K562 (cell line): ENCODE measurements around the gene TM4SF20. TPM values are rescaled to one million over a fixed set of nuclear protein-coding genes. Genes with fewer than 3 reads are reported as not detected.

Experiments used
- ATAC-seq: fragments of 200-7000 bp; cut with Tn5 transposase; 3 replicates; pipeline ENCODE4 v1.9.1; 2020; ENCODE audit warnings: moderate library complexity
- BruUV-seq: library from RNA; stranded (reverse); fragments of 400-500 nt; replicated peaks from 2 replicates; lab custom pipeline; 2021; lab: Mats Ljungman, UMichigan
- CTCF ChIA-PET: fragments of 300-600 bp; formaldehyde crosslinking; extraction: SDS; loops from one replicate; lab custom pipeline; 2021; ENCODE audit warnings: low intra/inter-chr PET ratio; lab: Yijun Ruan, JAX
- POLR2A ChIA-PET: fragments of 300-600, 350-650 bp; sonication (Branson Sonifier 250); formaldehyde crosslinking; extraction: SDS; loops from one replicate; lab custom pipeline; 2021; ENCODE audit warnings: antibody characterized with exemption, inconsistent platforms; lab: Yijun Ruan, JAX
- DNase-seq, 4 experiments: peaks; one replicate each; pipeline versions ENCODE4 v3.0.0 to v3.0.0-alpha.2; 2011 to 2018; ENCODE audit warnings: low spot score in 3 of 4, mixed read lengths in 3 of 4; ENCODE audit errors: extremely low read depth in 1 of 4
- FAIRE-seq: peaks from 2 replicates; lab custom pipeline; 2011; peaks lifted over from hg19 to GRCh38; lab: Jason Lieb, UNC
- H2AFZ ChIP-seq: 2 replicates; pipeline ENCODE4 v1.6.0; 2011; ENCODE audit warnings: low read depth, low read length, control low read depth, inconsistent platforms
- H3K27ac ChIP-seq: fragments of 200-600 bp; 3 replicates; pipeline ENCODE4 v1.8.0; 2011; ENCODE audit warnings: low read depth, mild to moderate bottlenecking, control low read depth, inconsistent platforms, low read length, moderate library complexity, mixed read lengths; ENCODE audit errors: extremely low read depth
- H3K27me3 ChIP-seq, 2 experiments: fragments of 300-600 bp in 1 of 2; 2 replicates in 1 of 2; 3 replicates in 1 of 2; pipeline versions ENCODE4 v1.6.0 to v1.8.0; 2011; ENCODE audit warnings: inconsistent platforms in 2 of 2, low read length in 2 of 2, mild to moderate bottlenecking in 1 of 2, mixed read lengths in 1 of 2, moderate library complexity in 1 of 2; ENCODE audit not compliant: control insufficient read depth in 2 of 2, insufficient read depth in 2 of 2
- H3K36me3 ChIP-seq: fragments of 300-600 bp; 3 replicates; pipeline ENCODE4 v1.8.0; 2011; ENCODE audit warnings: mild to moderate bottlenecking, low read length, inconsistent platforms; ENCODE audit not compliant: control insufficient read depth, insufficient read depth
- H3K4me1 ChIP-seq, 2 experiments: fragments of 200-600 bp in 1 of 2; replicated peaks in 1 of 2; 2 replicates in 1 of 2; 3 replicates in 1 of 2; pipeline versions ENCODE4 v1.5.1 to v1.8.0; 2011; ENCODE audit warnings: inconsistent platforms in 2 of 2, low read length in 2 of 2, mild to moderate bottlenecking in 1 of 2, mixed read lengths in 1 of 2, moderate library complexity in 1 of 2; ENCODE audit not compliant: control insufficient read depth in 2 of 2, insufficient read depth in 2 of 2
- H3K4me2 ChIP-seq: 2 replicates; pipeline ENCODE4 v1.6.1; 2011; ENCODE audit warnings: low read length, control low read depth, inconsistent platforms, mixed read lengths; ENCODE audit not compliant: insufficient read depth
- H3K4me3 ChIP-seq: fragments of 200-600 bp; sonication (generic), shearing (Covaris generic); 2 replicates; pipeline ENCODE4 v1.5.1; 2016; ENCODE audit warnings: control low read depth, inconsistent platforms
- H3K79me2 ChIP-seq: fragments of 200-600 bp; 3 replicates; pipeline ENCODE4 v1.8.0; 2011; ENCODE audit warnings: low read length, inconsistent platforms; ENCODE audit not compliant: control insufficient read depth, insufficient read depth
- H3K9ac ChIP-seq, 2 experiments: 2 replicates each; pipeline versions ENCODE4 v1.6.0 to v1.6.1; 2011; ENCODE audit warnings: low read depth in 2 of 2, low read length in 2 of 2, control low read depth in 1 of 2, inconsistent platforms in 1 of 2, mild to moderate bottlenecking in 1 of 2, mixed read lengths in 1 of 2; ENCODE audit not compliant: insufficient read depth in 1 of 2
- H3K9me1 ChIP-seq: one replicate; pipeline ENCODE4 v1.6.0; 2011; ENCODE audit warnings: inconsistent platforms, mild to moderate bottlenecking, low read length, moderate library complexity; ENCODE audit not compliant: control insufficient read depth, insufficient read depth
- H3K9me3 ChIP-seq: replicated peaks from 2 replicates; pipeline ENCODE4 v1.5.1; 2011; ENCODE audit warnings: low read depth, low read length, inconsistent platforms; ENCODE audit not compliant: control insufficient read depth, insufficient read depth
- H4K20me1 ChIP-seq: replicated peaks from 2 replicates; pipeline ENCODE4 v1.6.1; 2011; ENCODE audit warnings: low read length, inconsistent platforms, mixed read lengths; ENCODE audit not compliant: control insufficient read depth, insufficient read depth
- CHD4 ChIP-seq: fragments of 200-600 bp; sonication (generic); IDR thresholded peaks from 3 replicates; pipeline ENCODE4 v1.6.1; 2012; ENCODE audit warnings: low read depth, mild to moderate bottlenecking, mixed read lengths, low read length, inconsistent platforms; ENCODE audit not compliant: insufficient read depth, insufficient replicate concordance, poor library complexity, severe bottlenecking
- CUX1 ChIP-seq: fragments of 200-800 bp; sonication (Bioruptor generic); IDR thresholded peaks from 2 replicates; pipeline ENCODE4 v1.6.1; 2016; ENCODE audit warnings: missing genetic modification characterization, missing compliant biosample characterization
- FIP1L1 ChIP-seq: fragments of 200-400 bp; formaldehyde crosslinking; IDR thresholded peaks from 2 replicates; pipeline ENCODE4 v1.6.1; 2018; ENCODE audit warnings: mild to moderate bottlenecking, low read depth, low read length; ENCODE audit not compliant: poor library complexity, severe bottlenecking
- HMGXB4 ChIP-seq: sonication (generic); formaldehyde crosslinking; IDR thresholded peaks from 2 replicates; pipeline ENCODE4 v1.8.1; 2023; ENCODE audit warnings: mild to moderate bottlenecking, missing genetic modification reagents
- SRSF7 ChIP-seq: fragments of 200-400 bp; formaldehyde crosslinking; optimal IDR thresholded peaks from 2 replicates; pipeline ENCODE3; 2017; ENCODE audit warnings: mild to moderate bottlenecking, low read depth, low read length
- WGBS: fragments of 100-300 bp; shearing (Covaris generic); methylation state at CpG from one replicate; pipeline ENCODE4 v1.1.6; 2016; ENCODE audit warnings: low coverage, mixed read lengths; ENCODE audit not compliant: insufficient coverage; ENCODE audit errors: missing lambda C conversion rate; 5-methylcytosine and 5-hydroxymethylcytosine counted together
- in situ Hi-C: fragments of 300-500 bp; cut with MboI; formaldehyde crosslinking; loops from 4 replicates; pipeline ENCODE4 v1.15.0; 2018; ENCODE audit warnings: inconsistent platforms, mixed read lengths
- intact Hi-C: fragments of 100-400 bp; cut with micrococcal nuclease; formaldehyde crosslinking; loops from 2 replicates; pipeline ENCODE4 v1.14.2; 2022
- polyA plus RNA-seq, 8 experiments: library from polyadenylated mRNA; depleted of rRNA in 4 of 8; stranded (reverse) in 5 of 8; unstranded in 3 of 8; fragments of >200 nt; fragmentation: Nextera tagmentation in 2 of 8; fragmentation: Illumina TruSeq in 1 of 8; extraction: Ambion mirVana in 2 of 8; extraction: Trizol in 1 of 8; gene quantifications; 2 replicates each; pipeline versions ENCODE4 v1.2.1 to v1.2.3, GENCODE V29; 2011 to 2014; ENCODE audit warnings: inconsistent platforms in 1 of 8, missing spikeins in 1 of 8
- total RNA-seq, 7 experiments: library from RNA; depleted of rRNA in 6 of 7; stranded (reverse); fragments of >200 nt in 6 of 7; fragmentation: Illumina TruSeq in 2 of 7; extraction: Trizol in 2 of 7; gene quantifications; 2 replicates each; pipeline versions ENCODE4 v1.2.1 to v1.2.3, GENCODE V29; 2011 to 2021; ENCODE audit warnings: low replicate concordance in 1 of 7
- TF ChIP-seq, protein P1 (sequence below): fragments of 250-450 bp; sonication (Bioruptor Pico); IDR thresholded peaks from 2 replicates; pipeline ENCODE4 v1.5.0; 2022; ENCODE audit warnings: mild to moderate bottlenecking

TM4SF20 gene
- total and polyA plus RNA-seq, 9 of the 15 experiments (the other 6 are each of a cell fraction or from before 2014, with no cell fraction given), result not detected

DNA sequence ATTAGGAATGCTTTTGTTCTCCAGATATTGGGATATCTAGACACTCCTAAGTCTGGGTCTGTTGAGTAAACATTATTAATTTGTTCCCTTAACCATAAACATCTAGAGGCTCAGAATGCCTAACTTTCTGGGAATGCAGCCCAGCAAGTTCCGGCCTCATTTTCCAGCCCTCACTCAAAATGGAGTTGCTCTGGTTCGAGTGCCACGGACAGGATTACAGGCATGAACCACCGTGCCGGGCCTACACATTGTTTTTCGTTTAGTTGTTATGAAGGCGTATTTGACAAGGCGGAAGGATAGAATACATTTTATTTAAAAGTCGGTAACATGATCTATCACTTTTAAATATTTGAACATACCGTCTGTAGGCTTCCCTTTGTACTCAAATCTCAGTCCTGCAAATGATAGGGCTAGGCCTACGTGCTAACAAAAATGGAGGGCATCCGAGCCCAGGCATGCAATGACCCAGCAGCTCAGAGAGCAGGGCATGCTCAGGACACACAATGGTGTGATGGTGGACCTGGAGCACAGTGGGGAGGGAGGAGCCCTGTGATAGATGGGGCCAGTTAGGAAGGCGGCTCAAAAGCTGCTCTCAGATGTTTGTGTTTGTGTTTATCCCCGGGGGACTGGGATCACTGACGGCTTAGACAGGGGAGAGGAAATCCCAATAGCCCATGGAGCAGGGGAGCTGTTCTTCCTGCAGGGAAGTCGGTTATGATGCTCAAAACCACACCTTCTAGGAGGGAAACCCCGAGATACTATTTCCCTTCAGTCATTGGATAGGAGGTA, 11.6 kb upstream of the TM4SF20 start:
- ATAC-seq (no peak), FAIRE-seq (no peak)

More for the DNA sequence above, 11.6 kb upstream of the TM4SF20 start:
- TF ChIP-seq FIP1L1 (no peak), CUX1 (no peak), CHD4 (no peak), HMGXB4 (no peak), SRSF7 (no peak)
- TF ChIP-seq, protein P1, sequence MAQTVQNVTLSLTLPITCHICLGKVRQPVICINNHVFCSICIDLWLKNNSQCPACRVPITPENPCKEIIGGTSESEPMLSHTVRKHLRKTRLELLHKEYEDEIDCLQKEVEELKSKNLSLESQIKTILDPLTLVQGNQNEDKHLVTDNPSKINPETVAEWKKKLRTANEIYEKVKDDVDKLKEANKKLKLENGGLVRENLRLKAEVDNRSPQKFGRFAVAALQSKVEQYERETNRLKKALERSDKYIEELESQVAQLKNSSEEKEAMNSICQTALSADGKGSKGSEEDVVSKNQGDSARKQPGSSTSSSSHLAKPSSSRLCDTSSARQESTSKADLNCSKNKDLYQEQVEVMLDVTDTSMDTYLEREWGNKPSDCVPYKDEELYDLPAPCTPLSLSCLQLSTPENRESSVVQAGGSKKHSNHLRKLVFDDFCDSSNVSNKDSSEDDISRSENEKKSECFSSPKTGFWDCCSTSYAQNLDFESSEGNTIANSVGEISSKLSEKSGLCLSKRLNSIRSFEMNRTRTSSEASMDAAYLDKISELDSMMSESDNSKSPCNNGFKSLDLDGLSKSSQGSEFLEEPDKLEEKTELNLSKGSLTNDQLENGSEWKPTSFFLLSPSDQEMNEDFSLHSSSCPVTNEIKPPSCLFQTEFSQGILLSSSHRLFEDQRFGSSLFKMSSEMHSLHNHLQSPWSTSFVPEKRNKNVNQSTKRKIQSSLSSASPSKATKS (CRISPR knock-in tag), result no peak
- Histone ChIP-seq H3K36me3 (no peaks in the 10 kb centered on the region), H3K9me3 (no peaks in the 10 kb centered on the region), H3K27me3 (peaks cover 0 to 5% of the 10 kb centered on the region in 2 experiments; a peak in 1 of 5 replicates), H3K9ac (no peak overlapping the region), H4K20me1 (no peaks in the 10 kb centered on the region), H3K79me2 (no peaks in the 10 kb centered on the region), H3K9me1 (no peaks in the 10 kb centered on the region), H3K4me2 (no peak overlapping the region), H3K27ac (no peak overlapping the region), H2AFZ (no peak overlapping the region), H3K4me1 (peaks cover 0 to 3% of the 10 kb centered on the region in 2 experiments; a peak in 2 of 5 replicates), H3K4me3 (no peak overlapping the region)
- WGBS, result 29% methylated on average over 12 of the region's 17 CpGs
- in situ Hi-C loops, result no loop called here
- intact Hi-C loops, result loop anchor here (10.0 kb wide), 1 partner anchor 474 kb away; no protein-coding TSS in a partner anchor
- BruUV-seq, result no TSS peak
- ChIA-PET CTCF (no interaction called here), POLR2A (no interaction called here)
- DNase-seq, result no peak
